HepG2 (cell line): ENCODE results near the gene C4B. TPM values are rescaled to one million over a fixed set of nuclear protein-coding genes. Genes with fewer than 3 reads are reported as not detected.

Experiments used
- BRD4 ChIP-seq: sonication (generic); formaldehyde crosslinking; IDR thresholded peaks from 2 replicates; pipeline ENCODE4 v1.4.0; 2020; ENCODE audit warnings: missing genetic modification reagents
- CENPT ChIP-seq: sonication (generic); formaldehyde crosslinking; IDR thresholded peaks from 2 replicates; pipeline ENCODE4 v1.8.0; 2022; ENCODE audit warnings: low read depth, mild to moderate bottlenecking, moderate library complexity, missing genetic modification reagents
- ETV5 ChIP-seq: IDR thresholded peaks from 2 replicates; pipeline ENCODE4 v1.6.1; 2018; ENCODE audit warnings: missing biosample characterization, missing genetic modification reagents, inconsistent platforms, borderline replicate concordance
- GATA4 ChIP-seq: sonication (generic); IDR thresholded peaks from 2 replicates; pipeline ENCODE4 v1.6.1; 2016; ENCODE audit warnings: antibody characterized with exemption, low read depth, borderline replicate concordance
- HHEX ChIP-seq: IDR thresholded peaks from 2 replicates; pipeline ENCODE4 v1.6.1; 2016; ENCODE audit warnings: control low read depth
- PPARG ChIP-seq: conservative IDR thresholded peaks from 2 replicates; pipeline ENCODE4 v1.6.1; 2016; ENCODE audit warnings: missing biosample characterization, missing genetic modification reagents
- SRY ChIP-seq: sonication (generic); formaldehyde crosslinking; IDR thresholded peaks from 2 replicates; pipeline ENCODE4 v1.8.0; 2022; ENCODE audit warnings: mild to moderate bottlenecking, missing genetic modification reagents
- STAG1 ChIP-seq: sonication (generic); formaldehyde crosslinking; IDR thresholded peaks from 2 replicates; pipeline ENCODE4 v1.4.0; 2020; ENCODE audit warnings: missing genetic modification reagents
- ZBTB38 ChIP-seq: sonication (generic); formaldehyde crosslinking; IDR thresholded peaks from 2 replicates; pipeline ENCODE4 v1.5.1; 2020; ENCODE audit warnings: mild to moderate bottlenecking, missing genetic modification reagents
- ZMAT5 ChIP-seq: sonication (generic); formaldehyde crosslinking; IDR thresholded peaks from 2 replicates; pipeline ENCODE4 v1.5.0; 2020; ENCODE audit warnings: mild to moderate bottlenecking, low read depth, missing genetic modification reagents, borderline replicate concordance
- ZNF589 ChIP-seq: sonication (generic); formaldehyde crosslinking; conservative IDR thresholded peaks from 2 replicates; pipeline ENCODE4 v1.8.0; 2022; ENCODE audit warnings: mild to moderate bottlenecking, moderate library complexity, missing genetic modification reagents
- ZNF607 ChIP-seq: sonication (generic); formaldehyde crosslinking; IDR thresholded peaks from 2 replicates; pipeline ENCODE4 v1.5.1; 2020; ENCODE audit warnings: missing genetic modification reagents, mild to moderate bottlenecking, borderline replicate concordance
- ZXDC ChIP-seq: sonication (generic); formaldehyde crosslinking; IDR thresholded peaks from 2 replicates; pipeline ENCODE4 v1.5.0; 2020; ENCODE audit warnings: mild to moderate bottlenecking, missing genetic modification reagents
- polyA plus RNA-seq, 8 experiments: library from polyadenylated mRNA; depleted of rRNA in 3 of 8; stranded (reverse) in 7 of 8; unstranded in 1 of 8; fragments of >200 nt; fragmentation: Illumina TruSeq in 4 of 8; extraction: Trizol in 4 of 8; gene quantifications; 2 replicates each; pipeline versions ENCODE4 v1.2.1 to v1.2.3, GENCODE V29; 2011 to 2016; ENCODE audit warnings: low read depth in 4 of 8, missing spikeins in 1 of 8, mixed read lengths in 1 of 8; ENCODE audit not compliant: insufficient read depth in 1 of 8
- total RNA-seq, 5 experiments: library from RNA; depleted of rRNA; stranded (reverse); fragments of >200 nt; fragmentation: Illumina TruSeq; extraction: Trizol; gene quantifications; 2 replicates each; pipeline ENCODE4 v1.2.3, GENCODE V29; 2016; ENCODE audit warnings: low read depth in 1 of 5
- TF ChIP-seq, protein P1 (sequence below): IDR thresholded peaks from 2 replicates; pipeline ENCODE4 v1.6.1; 2012; ENCODE audit warnings: inconsistent platforms
- TF ChIP-seq, protein P2 (sequence below): sonication (generic); formaldehyde crosslinking; IDR thresholded peaks from 2 replicates; pipeline ENCODE4 v1.4.0; 2020; ENCODE audit warnings: mild to moderate bottlenecking, missing genetic modification reagents
- TF ChIP-seq, protein P3 (sequence below): sonication (generic); formaldehyde crosslinking; IDR thresholded peaks from 2 replicates; pipeline ENCODE4 v1.4.0; 2020; ENCODE audit warnings: mild to moderate bottlenecking, missing genetic modification reagents

The C4B gene
- total and polyA plus RNA-seq, 2 of the 13 experiments (the other 11 are each of a cell fraction or from before 2014, with no cell fraction given) = 167 to 538 TPM

GRCh38 chr6:32046450-32047083, 32.0 kb downstream of the C4B start (continued):
- TF ChIP-seq ETV5 (no peak), ZBTB38 (no peak), SRY (no peak), HHEX (CRISPR knock-in tag) (no peak), CENPT (CRISPR knock-in tag) (no peak), ZNF607 (no peak), ZNF589 (CRISPR knock-in tag) (no peak), ZXDC (CRISPR knock-in tag) (no peak), ZMAT5 (CRISPR knock-in tag) (no peak), PPARG (no peak), GATA4 (no peak), STAG1 (CRISPR knock-in tag) (no peak), BRD4 (no peak)
- TF ChIP-seq, protein P1, sequence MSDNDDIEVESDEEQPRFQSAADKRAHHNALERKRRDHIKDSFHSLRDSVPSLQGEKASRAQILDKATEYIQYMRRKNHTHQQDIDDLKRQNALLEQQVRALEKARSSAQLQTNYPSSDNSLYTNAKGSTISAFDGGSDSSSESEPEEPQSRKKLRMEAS = peak; percentile 38; the same call in 1 of the 2 replicates
- TF ChIP-seq, protein P2, sequence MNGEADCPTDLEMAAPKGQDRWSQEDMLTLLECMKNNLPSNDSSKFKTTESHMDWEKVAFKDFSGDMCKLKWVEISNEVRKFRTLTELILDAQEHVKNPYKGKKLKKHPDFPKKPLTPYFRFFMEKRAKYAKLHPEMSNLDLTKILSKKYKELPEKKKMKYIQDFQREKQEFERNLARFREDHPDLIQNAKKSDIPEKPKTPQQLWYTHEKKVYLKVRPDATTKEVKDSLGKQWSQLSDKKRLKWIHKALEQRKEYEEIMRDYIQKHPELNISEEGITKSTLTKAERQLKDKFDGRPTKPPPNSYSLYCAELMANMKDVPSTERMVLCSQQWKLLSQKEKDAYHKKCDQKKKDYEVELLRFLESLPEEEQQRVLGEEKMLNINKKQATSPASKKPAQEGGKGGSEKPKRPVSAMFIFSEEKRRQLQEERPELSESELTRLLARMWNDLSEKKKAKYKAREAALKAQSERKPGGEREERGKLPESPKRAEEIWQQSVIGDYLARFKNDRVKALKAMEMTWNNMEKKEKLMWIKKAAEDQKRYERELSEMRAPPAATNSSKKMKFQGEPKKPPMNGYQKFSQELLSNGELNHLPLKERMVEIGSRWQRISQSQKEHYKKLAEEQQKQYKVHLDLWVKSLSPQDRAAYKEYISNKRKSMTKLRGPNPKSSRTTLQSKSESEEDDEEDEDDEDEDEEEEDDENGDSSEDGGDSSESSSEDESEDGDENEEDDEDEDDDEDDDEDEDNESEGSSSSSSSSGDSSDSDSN (CRISPR knock-in tag) = peak; percentile 16; the same call in 1 of the 2 replicates
- TF ChIP-seq, protein P3, sequence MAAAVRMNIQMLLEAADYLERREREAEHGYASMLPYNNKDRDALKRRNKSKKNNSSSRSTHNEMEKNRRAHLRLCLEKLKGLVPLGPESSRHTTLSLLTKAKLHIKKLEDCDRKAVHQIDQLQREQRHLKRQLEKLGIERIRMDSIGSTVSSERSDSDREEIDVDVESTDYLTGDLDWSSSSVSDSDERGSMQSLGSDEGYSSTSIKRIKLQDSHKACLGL = 0 out of 2 replicates have a peak, but pooled peaks have one; percentile 40
